ENCODE measurements around the gene GSDMA.

Gene GSDMA

GRCh38 chr17:40023590-40024292 is 60.9 kb downstream of the GSDMA start:
- no peak for DNase-seq

- DNase-seq: no peak
Measured at GRCh38 chr17:40024901-40025300, 62.1 kb downstream of the GSDMA start.

GRCh38 chr17:40025559-40025958 is 62.8 kb downstream of the GSDMA start:
- DNase-seq: no peak

- no peak for DNase-seq
Measured at GRCh38 chr17:40025991-40026815, 63.4 kb downstream of the GSDMA start.

- peak; percentile 32 for DNase-seq
Measured at GRCh38 chr17:40026816-40027613, 64.2 kb downstream of the GSDMA start.

Measured in NCI-H446 treated with DMSO at 0.1 percent for 48 hours (cell line).